GM12872 (cell line): Measurements from ENCODE around the gene BACH2.

ENCODE experiments used
- TF ChIP-seq, protein P1 (sequence below): IDR thresholded peaks from 3 replicates; pipeline ENCODE4 v1.5.1; 2011; ENCODE audit warnings: low read depth, mild to moderate bottlenecking, low read length, moderate library complexity; ENCODE audit not compliant: insufficient read depth

The BACH2 gene

GRCh38 chr6:90314514-90314913, 17.9 kb upstream of the BACH2 start:
- TF ChIP-seq, protein P1, sequence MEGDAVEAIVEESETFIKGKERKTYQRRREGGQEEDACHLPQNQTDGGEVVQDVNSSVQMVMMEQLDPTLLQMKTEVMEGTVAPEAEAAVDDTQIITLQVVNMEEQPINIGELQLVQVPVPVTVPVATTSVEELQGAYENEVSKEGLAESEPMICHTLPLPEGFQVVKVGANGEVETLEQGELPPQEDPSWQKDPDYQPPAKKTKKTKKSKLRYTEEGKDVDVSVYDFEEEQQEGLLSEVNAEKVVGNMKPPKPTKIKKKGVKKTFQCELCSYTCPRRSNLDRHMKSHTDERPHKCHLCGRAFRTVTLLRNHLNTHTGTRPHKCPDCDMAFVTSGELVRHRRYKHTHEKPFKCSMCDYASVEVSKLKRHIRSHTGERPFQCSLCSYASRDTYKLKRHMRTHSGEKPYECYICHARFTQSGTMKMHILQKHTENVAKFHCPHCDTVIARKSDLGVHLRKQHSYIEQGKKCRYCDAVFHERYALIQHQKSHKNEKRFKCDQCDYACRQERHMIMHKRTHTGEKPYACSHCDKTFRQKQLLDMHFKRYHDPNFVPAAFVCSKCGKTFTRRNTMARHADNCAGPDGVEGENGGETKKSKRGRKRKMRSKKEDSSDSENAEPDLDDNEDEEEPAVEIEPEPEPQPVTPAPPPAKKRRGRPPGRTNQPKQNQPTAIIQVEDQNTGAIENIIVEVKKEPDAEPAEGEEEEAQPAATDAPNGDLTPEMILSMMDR = no peak

DNA sequence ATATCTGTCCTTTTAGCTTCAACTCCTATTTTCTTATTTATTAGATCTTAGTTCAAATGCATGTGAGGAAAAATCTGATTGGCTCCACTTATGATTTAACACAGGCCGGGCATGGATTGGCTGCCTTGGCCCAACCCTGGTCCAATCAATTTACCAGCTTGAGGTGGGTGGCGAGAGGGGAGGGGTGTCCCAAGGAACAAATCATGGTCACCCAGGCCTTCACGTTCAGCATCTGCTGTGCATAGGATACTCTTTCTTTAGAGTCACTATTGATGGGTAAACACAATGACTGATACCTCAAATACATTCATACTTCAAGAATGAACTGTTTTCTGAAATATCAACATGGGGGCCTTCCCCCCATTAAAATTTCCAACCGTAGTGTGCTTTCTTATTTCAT, 14.9 kb upstream of the BACH2 start:
- TF ChIP-seq, protein P1 = no peak

DNA sequence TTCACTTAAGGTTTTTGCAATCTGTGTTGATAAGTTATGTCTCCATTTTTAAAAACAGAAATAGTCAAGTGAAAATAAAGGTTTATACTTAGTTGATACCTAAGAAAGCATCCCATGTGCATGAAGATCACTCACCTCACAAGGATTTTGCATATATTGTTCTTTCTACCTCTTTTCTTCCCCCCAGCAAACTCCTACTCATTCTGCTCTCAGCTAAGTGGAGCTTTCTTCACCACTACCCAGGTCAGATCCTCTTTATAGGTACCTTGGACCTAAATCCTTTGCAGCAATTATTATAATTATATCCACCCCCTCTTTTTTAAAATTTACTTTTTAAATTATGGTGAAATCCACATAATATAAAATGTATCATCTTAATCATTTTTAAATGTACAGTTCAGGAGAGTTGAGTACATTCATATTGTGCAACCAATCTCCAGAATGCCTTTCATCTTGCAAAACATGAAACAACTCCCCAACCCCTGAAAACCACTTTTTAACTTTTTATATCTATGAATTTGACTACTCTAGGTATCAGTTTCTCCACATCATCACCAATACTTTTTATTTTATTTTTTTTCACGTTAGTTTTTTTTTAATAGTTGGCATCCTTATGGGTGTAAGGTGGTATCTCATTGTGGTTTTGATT, 9.3 kb upstream of the BACH2 start:
- TF ChIP-seq, protein P1 = no peak

DNA sequence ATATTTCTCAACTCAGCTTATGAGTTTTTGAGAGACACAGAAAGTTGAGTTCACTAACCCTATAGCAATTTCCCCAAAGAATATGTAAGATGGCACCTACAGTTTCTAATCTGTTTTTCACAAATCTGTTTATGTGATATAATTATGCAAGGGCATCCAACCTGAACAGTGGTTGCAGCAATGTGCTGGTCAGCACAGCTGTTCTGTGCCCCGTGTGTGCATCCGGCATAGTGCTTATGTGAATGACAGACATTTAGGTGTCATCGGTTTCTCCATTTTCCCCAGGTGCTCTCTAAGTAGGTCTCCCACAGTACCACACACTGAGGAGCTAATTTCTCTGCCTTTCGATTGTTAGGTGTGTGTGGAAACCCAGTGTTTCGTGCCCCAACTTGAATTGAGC, 7.7 kb upstream of the BACH2 start:
- TF ChIP-seq, protein P1 = no peak

- TF ChIP-seq, protein P1 = no peak
These were observed 6.4 kb upstream of the BACH2 start for GRCh38 chr6:90303039-90303438.

DNA sequence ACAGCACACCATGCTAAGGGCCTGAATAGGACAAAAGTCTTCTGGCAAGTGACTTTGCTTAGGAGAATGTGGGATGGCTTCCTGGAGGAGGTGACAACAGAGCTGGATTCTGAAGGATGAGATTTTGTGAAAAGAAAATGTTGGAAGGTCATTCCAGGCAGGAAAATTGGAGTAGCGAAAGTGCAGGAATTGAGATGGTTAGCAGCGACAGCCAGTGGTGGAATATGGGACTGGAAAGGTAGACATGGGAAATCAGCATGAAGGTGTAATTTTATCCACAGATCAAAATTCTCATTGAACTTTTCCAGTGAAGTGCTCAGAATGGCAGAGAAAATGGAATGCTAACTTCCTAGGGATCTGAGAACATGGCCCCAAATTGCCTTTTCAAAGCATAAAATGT, 5.7 kb upstream of the BACH2 start:
- TF ChIP-seq, protein P1 = no peak

- TF ChIP-seq, protein P1 = no peak
These were observed 5.2 kb upstream of the BACH2 start for GRCh38 chr6:90301816-90302215.
